GM19351 (cell line): Measurements from ENCODE around the gene MEPE.
A peak's percentile ranks its signal among the peaks of the same experiment; 100 is the strongest.

Experiments
- ATAC-seq: cut with Tn5 transposase; IDR thresholded peaks from one replicate; pipeline ENCODE4 v1.9.1; 2021; ENCODE audit warnings: mild to moderate bottlenecking, moderate library complexity; ENCODE audit not compliant: unreplicated experiment

The MEPE gene

DNA sequence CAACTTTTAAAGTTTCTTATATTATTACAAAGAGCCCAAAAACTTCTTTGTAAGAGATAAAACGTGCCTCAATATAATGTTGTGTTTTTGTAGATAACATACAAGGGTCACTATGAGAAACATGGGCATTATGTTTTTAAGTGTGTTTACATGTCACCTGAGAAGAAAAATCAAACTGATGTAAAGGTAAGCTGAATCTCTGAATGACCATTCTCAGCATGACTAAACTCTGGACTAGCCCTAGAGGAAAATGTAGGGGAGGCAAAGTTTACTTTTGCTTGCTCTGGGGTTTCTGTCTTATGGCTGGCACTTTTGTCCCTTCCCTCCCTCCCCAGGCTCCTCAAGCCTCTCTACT is 6.8 kb downstream of the MEPE start:
- ATAC-seq, result no peak

DNA sequence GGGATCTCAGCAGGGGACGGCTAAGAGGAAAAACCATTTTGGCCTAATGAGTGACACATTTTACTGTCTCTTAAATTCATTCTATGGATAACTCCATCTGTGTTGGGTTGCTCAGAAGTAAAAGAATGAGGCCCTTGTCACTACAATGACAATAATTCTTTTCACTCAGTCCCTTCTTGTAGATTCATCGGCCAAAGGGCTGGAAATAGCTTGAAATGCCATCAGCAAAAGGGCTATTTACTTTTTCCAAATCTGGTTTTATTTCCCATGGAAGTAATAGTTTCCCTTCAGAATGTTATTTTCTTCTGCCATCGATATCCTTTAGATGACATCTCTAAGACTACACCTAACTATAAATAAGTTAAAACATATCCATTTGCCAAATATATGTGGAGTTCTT is 7.4 kb downstream of the MEPE start:
- no peak for ATAC-seq

DNA sequence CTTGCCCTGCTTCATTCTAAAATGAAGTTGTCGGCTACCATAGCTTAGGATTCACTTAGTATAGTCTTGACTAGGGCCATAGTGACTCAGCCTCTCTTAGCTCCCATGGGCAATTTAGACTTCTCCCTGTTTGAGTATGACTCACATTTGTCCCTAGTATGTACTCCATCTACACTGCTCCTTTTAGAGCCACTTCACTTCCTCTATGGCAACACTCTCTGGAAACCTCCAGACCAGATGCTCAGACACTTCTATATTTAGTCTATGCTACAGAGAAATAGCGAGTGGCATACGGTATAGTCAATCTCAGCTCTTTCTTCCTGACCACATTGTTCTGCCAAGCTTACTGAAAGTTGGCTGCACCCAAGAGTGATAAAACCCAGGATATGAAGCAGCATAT is 11.2 kb downstream of the MEPE start:
- ATAC-seq, result no peak

DNA sequence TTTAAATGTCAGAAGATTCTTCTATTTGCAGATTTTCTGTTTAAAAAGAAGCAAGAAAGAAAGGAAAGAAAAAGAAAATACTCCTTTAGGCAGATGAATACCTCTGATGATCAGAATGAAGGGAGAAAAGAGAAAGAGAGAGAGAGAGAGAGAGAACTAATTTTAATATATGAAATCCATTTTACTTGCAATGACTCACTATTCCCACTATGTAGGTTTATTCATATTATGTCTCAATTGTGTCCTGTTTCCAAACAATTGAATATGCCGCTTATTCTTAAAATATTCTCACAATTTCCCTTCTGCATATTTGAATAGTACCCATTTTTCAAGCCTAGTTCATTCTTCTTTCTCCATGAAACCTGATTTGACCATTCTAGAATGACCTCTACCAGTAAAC is 11.7 kb downstream of the MEPE start:
- ATAC-seq, result no peak

DNA sequence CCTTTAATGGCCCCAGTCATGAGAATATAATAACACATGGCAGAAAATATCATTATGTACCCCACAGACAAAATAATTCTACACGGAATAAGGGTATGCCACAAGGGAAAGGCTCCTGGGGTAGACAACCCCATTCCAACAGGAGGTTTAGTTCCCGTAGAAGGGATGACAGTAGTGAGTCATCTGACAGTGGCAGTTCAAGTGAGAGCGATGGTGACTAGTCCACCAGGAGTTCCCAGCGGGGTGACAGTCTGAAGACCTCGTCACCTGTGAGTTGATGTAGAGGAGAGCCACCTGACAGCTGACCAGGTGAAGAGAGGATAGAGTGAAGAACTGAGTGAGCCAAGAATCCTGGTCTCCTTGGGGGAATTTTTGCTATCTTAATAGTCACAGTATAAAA is 13.5 kb downstream of the MEPE start:
- ATAC-seq, result no peak

DNA sequence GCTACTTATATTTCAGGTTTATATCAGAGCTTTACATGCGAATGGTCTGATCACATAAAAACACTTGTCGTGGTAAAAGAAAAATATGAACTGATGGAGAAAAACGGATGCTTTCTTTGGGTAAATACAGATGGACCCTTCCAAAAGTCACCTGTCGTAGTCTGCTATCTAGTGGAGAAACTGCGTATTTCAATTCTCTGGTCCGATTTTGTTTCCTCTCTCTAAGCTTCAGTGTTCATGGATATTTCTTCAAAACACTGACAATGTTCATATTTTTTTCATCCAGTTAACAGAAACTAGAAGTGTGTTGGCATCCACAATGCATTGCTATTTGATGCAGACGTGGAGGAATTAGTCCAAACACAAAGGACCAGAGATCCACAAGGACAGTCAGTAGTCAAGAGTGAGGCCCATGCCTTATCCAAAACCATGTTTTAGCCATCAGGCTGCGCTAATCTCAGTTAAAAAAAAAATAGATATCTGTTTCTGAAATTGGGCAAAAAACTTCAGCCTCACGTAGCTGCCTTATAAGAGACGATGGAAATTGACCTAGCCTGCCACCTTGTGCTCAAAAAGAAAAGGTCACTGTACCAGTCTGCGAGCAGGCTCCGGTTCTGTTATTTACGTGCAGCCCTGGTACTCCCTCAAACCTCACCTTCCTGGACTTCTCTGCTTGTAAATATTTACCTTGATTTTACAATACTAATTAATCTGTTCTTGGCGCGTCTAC is 16.0 kb downstream of the MEPE start:
- peak; percentile 93 for ATAC-seq

DNA sequence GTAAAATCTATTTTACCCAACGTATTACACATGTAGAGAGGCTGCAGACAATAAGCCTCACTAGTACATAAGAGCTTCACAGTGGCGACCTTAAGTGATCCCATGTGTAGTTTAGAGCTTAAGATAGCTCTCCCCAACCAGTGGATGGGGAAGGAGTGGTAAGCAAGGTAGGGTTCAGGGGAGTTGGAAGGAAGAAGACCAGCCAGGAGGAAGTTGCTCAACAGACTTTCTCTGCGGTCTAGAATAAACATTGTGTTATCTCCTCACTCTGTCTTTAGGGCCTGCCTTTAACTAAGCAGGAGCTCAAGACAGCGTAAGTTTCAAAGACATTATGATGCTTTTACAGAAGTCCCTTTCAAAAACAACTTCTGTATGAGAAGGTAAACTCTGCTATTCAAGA is 16.8 kb downstream of the MEPE start:
- ATAC-seq, result no peak

DNA sequence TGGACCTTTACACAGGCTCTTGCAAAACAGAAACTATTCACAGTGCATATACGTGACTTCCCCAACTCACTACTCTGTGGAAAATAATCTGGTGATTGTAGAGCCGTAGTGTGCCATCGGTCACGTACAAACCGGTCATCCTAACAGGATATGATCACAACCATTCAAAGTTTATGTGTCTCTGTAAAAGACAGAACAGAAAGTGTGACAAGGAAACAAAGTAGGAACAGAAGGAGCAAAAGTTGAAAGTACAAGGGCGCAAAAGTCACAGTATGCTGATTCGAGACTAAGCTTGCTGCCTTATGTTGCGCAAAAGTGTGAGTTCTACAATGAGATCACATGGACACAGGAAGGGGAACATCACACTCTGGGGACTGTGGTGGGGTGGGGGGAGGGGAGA is 18.6 kb downstream of the MEPE start:
- ATAC-seq, result no peak

DNA sequence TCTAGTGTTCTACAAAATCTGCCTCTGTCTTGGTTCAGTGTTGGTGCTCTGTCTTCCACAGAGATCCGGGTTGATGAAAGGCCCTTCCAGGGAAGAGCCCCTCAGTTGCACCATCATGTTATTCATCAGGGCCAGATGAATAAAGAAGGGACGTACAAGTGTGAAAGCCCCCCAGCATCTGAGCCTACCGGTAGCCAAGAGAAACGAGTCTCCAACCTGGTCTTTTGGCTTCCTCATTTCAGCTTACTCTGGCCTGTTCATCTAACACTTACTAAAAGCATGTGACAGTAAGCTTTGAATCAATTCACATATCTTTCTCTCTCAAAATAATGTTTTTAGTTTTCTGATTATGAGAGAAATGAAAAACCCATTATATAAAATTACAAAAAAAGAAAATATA is 19.2 kb downstream of the MEPE start:
- ATAC-seq, result no peak

DNA sequence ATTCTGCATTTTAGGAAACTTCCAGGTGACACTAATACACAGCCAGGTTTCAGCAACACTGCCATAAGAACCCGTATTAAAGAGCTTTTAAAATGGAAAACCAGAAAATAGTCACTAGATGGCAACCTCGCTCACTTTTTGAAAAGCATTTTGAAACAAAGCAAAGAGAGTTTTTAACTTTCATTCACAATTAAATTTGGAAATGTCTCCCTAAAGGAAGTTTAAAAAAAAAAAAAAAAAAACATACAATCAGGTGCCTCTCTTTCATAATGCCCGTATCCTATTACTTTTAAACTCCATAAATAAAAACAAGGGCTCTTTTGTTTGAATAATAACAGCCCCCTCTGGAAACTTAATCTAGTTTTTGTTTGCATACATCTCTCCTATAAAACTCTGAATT is 20.3 kb downstream of the MEPE start:
- ATAC-seq, result no peak

DNA sequence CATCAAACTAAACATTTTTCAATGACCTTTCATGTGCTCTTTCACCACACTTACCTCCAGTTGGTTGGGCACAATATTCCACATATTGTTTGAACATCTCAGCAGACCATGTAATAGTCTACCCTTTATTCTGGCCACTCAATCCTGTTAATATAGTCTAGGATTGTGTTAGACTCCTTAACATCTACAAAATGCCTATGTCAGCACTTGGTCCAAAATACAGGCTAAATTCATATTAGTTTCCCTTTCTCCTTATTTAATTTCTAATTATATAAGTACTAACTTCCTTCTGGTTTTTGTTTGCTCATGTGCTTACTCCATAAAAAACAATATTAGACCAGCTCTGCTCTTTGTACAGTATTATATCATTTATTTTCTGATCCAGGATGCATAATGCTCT is 21.1 kb downstream of the MEPE start:
- no peak for ATAC-seq

DNA sequence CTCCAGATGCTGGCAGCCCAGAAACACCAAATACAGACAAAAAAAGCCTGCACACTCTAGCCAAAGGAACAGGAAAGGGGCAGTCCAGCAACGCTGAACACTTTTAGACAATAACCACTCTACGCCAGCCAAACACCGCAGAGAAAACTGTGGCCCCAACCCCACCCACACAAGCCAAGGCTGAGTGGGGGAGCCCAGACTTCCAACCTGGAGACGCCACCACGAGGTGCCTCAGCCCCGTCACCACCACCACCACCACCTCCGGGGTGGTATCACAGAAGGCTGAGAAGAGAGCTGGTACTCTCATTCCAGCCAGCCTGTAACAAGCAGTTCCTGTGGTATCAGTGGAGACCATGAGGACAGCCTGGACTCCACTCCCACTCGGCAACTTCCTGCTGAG is 22.8 kb downstream of the MEPE start:
- no peak for ATAC-seq

DNA sequence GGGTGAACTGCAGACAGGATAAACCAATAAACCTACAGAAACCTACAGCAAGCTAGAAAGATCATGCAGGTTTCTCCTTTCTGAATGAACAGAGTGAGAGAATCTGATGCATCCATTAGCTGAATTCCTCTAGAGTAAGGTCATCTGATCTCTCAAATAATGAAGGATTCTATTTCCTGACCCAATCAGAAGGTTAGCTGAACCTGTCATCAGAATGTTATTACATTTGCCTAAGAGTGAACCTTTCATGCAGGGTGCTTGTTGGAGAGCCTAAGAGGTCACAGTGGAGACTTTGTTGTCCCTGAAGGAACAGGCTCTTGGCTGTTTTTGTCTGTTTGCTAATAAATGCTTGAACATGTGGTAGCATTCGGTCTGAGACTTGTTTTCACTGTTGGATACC is 24.0 kb downstream of the MEPE start:
- ATAC-seq, result no peak

DNA sequence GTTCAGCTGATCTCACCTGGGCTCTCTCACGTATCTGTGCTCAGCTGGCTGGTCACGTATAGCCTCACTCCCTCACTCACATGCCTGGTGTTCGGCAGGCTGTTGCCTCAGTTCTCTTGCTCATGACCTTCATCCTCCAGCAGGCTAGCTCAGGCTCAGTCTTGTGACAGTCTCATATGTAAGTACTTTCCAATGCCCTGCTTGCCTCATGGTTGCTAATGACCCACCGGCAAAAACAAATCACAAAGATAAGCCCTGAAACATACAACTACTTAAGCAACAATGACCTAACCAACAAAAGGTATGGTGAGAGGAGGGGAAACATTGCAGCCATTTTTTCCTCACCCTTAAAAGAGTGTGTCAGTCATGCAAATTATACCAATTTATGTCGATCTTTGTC is 25.0 kb downstream of the MEPE start:
- ATAC-seq, result no peak

DNA sequence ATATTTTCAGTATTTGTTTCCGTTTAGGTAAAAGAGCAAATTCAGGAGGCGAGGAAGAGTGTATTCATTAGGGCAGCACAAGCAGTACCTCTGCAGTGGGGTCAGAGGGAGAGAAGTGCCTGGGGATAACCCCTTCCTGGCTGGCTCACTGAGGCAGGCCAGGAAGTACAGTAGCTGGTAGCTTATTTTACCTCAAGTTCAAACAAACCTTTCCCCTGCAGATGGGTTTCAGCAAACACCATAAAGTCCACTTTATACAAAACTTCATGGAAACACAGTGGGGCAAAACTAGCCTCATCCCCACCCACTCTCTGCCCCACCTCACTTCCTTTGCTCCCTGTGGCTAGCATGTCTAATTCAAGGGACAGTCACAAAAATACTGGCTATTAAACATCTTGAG is 29.5 kb downstream of the MEPE start:
- ATAC-seq, result no peak

DNA sequence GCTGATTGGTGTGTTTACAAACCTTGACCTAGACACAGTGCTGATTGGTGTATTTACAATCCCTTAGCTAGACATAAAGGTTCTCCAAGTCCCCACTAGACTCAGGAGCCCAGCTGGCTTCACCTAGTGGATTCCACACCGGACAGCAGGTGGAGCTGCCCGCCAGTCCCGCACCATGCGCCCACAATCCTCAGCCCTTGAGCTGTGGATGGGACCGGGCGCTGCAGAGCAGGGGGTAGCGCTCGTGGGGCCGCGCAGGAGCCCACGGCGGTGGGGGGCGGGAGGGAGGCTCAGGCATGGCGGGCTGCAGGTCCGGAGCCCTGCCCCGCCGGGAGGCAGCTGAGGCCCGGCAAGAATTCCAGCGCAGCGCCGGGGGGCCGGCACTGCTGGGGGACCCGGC is 30.7 kb downstream of the MEPE start:
- ATAC-seq, result no peak

DNA sequence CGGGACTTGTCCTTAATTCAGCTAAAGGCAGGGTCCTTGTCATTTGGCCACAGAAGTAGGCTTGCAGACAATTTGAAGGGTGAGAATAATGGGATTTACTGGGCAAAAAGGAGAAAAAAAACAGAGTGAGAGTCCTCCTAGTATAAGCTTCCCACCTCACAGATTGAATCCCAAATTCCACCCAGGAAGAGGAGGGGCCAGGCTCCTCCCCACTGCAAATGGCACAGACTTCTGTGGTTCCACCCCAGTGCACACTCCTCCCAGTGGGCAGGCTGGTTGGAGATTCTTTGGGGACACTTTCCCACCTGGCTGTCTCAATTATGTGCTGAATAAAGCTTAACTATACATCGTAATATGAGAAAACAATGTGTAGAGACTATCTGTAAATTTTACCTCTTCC is 31.6 kb downstream of the MEPE start:
- ATAC-seq, result no peak

DNA sequence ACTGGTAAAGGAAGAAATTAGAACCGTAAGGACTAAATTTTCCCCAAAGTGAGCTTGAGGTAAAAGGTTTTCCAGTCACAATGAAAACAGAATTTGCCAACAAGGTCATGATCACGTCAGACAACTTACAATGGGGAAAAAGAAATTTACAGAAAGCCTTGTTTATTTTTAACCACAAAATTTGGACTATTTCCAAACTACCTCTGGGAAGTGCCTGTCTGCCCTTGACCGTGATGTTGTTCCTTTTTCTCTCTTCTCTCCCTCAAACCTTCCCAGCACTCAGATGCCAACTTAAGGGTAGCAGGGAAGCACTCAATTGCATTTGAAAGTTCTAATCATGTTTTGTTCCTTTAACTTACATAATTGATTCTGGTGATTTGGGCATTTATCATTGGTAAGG is 32.5 kb downstream of the MEPE start:
- no peak for ATAC-seq

DNA sequence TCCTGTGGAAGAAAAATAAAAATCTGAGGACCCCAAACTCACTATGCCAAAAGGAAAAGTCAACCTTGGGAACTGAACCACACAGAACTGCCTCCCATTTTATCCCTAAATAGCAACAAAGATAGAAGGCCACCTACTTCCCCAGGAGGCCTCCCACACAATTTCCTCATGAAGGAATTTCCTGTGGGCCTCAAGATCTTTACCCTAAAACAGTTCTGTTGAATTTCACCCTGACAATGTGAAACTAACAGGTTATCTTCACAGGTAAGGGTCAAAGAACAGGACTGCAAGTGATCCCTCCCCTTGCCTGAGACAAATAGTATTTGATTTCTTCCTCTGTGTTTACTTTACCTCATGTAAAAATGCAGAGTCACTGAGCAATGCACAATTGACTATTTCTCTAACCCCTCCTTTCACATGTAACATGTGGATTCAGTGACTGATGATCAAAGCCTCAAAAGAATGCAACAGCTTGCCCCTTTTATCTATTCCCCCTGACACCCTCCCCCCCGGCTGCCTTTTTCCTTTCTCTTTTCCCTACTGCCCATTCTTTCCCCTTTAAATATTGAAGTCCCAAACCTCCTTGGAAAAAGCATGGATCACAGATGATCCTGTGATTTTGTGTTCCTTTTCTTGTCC is 33.3 kb downstream of the MEPE start:
- no peak for ATAC-seq

DNA sequence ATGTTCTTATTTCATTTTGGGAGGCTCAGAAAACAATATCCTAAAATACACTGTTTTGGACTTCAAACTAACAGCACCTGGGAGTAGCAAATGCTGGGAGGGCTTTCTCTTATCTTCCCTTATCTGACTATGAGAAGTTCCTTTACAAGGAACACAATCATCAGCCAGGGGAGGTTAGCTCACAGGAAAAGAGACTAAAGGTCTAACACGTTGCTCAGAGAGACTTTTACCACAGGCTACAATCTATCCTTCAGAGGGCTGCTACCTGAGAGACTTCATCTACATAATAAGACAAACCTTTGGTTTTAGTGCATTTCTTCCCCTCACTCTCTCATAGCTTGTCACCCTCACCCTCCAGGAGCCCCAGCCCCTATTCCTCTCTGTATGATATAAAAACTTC is 35.8 kb downstream of the MEPE start:
- no peak for ATAC-seq

DNA sequence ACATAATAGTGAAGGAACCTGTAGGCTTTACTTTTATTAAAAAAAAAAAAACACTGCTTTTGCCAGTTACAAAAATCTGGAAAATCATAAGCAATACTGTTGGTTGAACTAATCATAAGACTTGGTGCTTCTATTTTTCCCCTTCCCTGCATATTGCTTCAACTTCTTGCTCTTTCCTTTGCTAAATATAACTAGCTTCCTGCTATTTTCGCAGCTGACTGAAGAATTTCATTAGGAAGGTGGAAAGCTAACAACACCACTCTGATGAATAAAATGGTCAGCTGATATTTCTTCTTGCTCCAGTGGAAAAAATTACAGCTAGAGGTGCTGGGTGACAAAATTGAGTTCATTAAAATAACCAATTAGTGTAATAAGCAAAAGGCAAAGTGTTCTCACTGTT is 39.3 kb downstream of the MEPE start:
- ATAC-seq, result no peak

DNA sequence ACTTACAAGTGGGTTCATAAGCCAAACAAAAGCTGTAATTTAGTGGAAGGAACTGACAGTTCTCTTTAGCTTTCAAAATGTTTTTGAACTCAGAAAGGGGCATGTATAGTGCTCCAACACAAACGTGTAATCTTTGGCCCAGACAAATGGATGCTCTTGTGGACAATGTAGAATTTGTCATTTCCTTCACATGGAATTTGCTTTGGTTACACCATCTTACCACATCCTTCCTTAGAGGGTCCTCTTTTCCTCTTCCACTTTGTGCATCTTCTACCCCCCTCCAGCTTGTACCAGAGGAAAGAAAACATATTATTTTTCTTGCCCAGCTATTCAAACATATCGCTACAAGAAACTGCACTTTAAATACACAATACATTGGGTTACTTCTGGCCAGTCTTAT is 42.4 kb downstream of the MEPE start:
- ATAC-seq, result no peak

DNA sequence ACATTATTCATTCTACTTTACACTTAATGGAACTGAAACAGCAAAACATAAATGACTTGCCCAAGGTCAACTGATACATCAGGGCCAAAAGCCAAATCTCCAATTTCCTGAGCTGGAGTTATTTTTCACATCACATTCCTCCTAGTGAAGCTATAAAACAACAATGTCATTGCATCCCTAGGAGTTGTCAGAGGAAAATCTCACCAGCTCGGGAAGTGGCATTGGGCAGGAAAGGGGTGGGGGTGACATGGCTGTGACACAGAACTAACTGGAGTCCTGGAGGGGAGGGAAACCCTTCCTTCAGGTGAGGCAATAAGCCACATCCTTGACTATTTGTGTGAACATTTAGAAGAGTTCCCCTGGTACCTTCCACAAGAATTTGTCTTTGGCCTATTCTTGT is 47.3 kb downstream of the MEPE start:
- no peak for ATAC-seq
